HEK293T (cell line): ENCODE measurements around the gene ALX1.

Experiments used
- ARNT ChIP-seq: fragments of 450-650 bp; IDR thresholded peaks from 2 replicates; pipeline ENCODE4 v1.6.1; 2017; ENCODE audit warnings: mild to moderate bottlenecking
- FOXM1 ChIP-seq: fragments of 450-650 bp; IDR thresholded peaks from 2 replicates; pipeline ENCODE4 v1.6.1; 2017; ENCODE audit warnings: mild to moderate bottlenecking, borderline replicate concordance
- LEF1 ChIP-seq: fragments of 450-650 bp; IDR thresholded peaks from 2 replicates; pipeline ENCODE4 v1.6.1; 2017; ENCODE audit warnings: mild to moderate bottlenecking, borderline replicate concordance
- SP1 ChIP-seq: fragments of 450-650 bp; IDR thresholded peaks from 2 replicates; pipeline ENCODE4 v1.6.1; 2017
- SUZ12 ChIP-seq: fragments of 450-650 bp; IDR thresholded peaks from 2 replicates; pipeline ENCODE4 v1.6.1; 2016; ENCODE audit warnings: mild to moderate bottlenecking

GRCh38 chr12:85299053-85299452 is 19.0 kb downstream of the ALX1 start:
- TF ChIP-seq FOXM1 (no peak), LEF1 (no peak), SP1 (no peak), SUZ12 (no peak), ARNT (no peak)
